ENCODE measurements around the gene CYB561. TPM values are rescaled to one million over a fixed set of nuclear protein-coding genes. Genes with fewer than 3 reads are reported as not detected.

The CYB561 gene
- total RNA-seq, 5 donors from 2014 or later (not counting 1 experiment from before 2014, with no cell fraction given) = 15.5 to 64.1 (median 34.0) TPM

DNA sequence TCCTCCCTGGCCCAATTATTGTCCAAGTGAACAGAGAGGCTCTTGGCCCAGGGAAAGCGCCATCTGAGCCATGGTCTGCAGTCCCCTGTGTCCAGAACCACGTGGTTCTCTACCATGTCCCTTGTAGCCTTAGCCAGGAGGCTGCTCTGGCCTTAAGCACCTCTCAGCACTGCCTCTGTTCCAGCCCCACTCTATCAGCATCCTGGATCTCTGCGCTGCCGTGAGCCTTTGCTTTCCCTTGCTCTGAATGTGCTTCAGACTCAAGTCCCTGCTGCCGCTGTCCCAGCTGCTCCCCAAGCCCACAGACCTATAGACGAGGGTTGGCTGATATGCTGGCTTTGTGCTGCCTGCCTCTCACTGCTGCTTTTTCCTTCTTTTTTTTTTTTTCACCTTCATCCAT, 33.9 kb downstream of the CYB561 start:
- POLR2A ChIA-PET = no interaction called here
- DNase-seq (no peak), ATAC-seq (replicated peaks in 1 of 4) (no peak)
- peaks cover 24% of the 10 kb centered on the region for H3K36me3 Mint-ChIP-seq
- no peak overlapping the region for H3K27ac ChIP-seq (ENCODE audit: low read length)
- no peak overlapping the region for H3K4me3 ChIP-seq (ENCODE audit: control insufficient read depth in 1 of 2, extremely low read depth in 1 of 2, low read length in 1 of 2)
- no peak overlapping the region for H3K27ac Mint-ChIP-seq
- H3K4me1 Mint-ChIP-seq = no peaks in the 10 kb centered on the region
- H3K4me3 Mint-ChIP-seq = no peak overlapping the region
- peaks cover 9 to 17% of the 10 kb centered on the region in 2 donors for H3K36me3 ChIP-seq (ENCODE audit: control insufficient read depth in 2 of 2, extremely low read depth in 1 of 2, insufficient read depth in 1 of 2, low read length in 1 of 2)
- no peaks in the 10 kb centered on the region for H3K27me3 Mint-ChIP-seq
- 83% methylated on average over 4 of the region's 6 CpGs for WGBS (ENCODE audit: insufficient coverage)
- no peaks in the 10 kb centered on the region for H3K27me3 ChIP-seq (replicated peaks in 1 of 2; ENCODE audit: control insufficient read depth in 2 of 2, extremely low read depth in 1 of 2, insufficient read depth in 2 of 2, low read length in 1 of 2)
- H3K9me3 ChIP-seq = no peaks in the 10 kb centered on the region
- CTCF ChIA-PET = no interaction called here
- no peaks in the 10 kb centered on the region for H3K9me3 Mint-ChIP-seq
- no peaks in the 10 kb centered on the region for H3K4me1 ChIP-seq (ENCODE audit: control insufficient read depth in 1 of 2, extremely low read depth in 1 of 2, insufficient read depth in 2 of 2, low read length in 2 of 2)

GRCh38 chr17:63407741-63408330, 38.3 kb downstream of the CYB561 start:
- WGBS (ENCODE audit: insufficient coverage) = 88% methylated on average over 6 of the region's 7 CpGs
- H3K4me1 ChIP-seq (ENCODE audit: control insufficient read depth in 1 of 2, extremely low read depth in 1 of 2, insufficient read depth in 2 of 2, low read length in 2 of 2) = no peaks in the 10 kb centered on the region
- H3K4me1 Mint-ChIP-seq = peaks cover 0 to 5% (median 4%) of the 10 kb centered on the region in 3 donors
- CTCF ChIA-PET = interaction anchor here (0.8 to 2.1 kb wide), 4 partner anchors 71 to 855 kb away, joined by 3 to 14 read pairs (median 4); no protein-coding TSS in a partner anchor
- no peak overlapping the region for H3K27ac ChIP-seq (ENCODE audit: low read length)
- no peaks in the 10 kb centered on the region for H3K9me3 Mint-ChIP-seq
- POLR2A ChIA-PET = no interaction called here
- no peaks in the 10 kb centered on the region for H3K27me3 ChIP-seq (replicated peaks in 1 of 2; ENCODE audit: control insufficient read depth in 2 of 2, extremely low read depth in 1 of 2, insufficient read depth in 2 of 2, low read length in 1 of 2)
- H3K4me3 ChIP-seq (ENCODE audit: control insufficient read depth in 1 of 2, extremely low read depth in 1 of 2, low read length in 1 of 2) = no peak overlapping the region
- no peaks in the 10 kb centered on the region for H3K9me3 ChIP-seq
- H3K36me3 Mint-ChIP-seq = peaks cover 13% of the 10 kb centered on the region
- H3K36me3 ChIP-seq (ENCODE audit: control insufficient read depth in 2 of 2, extremely low read depth in 1 of 2, insufficient read depth in 1 of 2, low read length in 1 of 2) = peaks cover 7 to 9% of the 10 kb centered on the region in 2 donors
- no peak overlapping the region for H3K4me3 Mint-ChIP-seq
- DNase-seq = no peak
- H3K27me3 Mint-ChIP-seq = no peaks in the 10 kb centered on the region
- no peak for ATAC-seq (replicated peaks in 1 of 4)
- no peak overlapping the region for H3K27ac Mint-ChIP-seq

- H3K27me3 Mint-ChIP-seq = no peaks in the 10 kb centered on the region
- ATAC-seq (replicated peaks in 1 of 4) = peak; percentile 72 to 91 (median 77)
Measured at GRCh38 chr17:63406689-63407330, 39.3 kb downstream of the CYB561 start.

DNA sequence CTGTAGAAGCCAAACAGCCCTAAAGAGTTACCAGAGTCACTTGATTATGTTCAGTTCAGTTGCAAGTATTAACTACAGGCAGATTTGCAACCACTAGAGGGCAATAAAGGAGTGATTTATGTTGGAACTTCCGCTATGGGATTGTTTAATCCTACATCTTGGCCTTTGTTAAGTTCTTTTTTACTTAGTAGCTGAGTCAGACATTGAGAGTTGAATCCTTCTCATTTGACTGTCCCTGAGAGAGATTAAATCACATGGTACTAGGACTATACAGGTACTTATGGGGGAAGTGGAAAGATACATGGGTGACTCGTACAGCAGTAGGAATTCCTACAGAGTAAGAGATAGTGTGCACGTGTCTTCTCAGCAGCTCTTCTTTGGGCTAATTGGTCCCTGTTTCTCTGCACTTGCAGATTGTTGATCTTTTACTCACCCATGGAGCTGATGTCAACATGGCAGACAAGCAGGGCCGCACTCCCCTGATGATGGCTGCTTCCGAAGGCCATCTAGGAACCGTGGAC, 40.3 kb downstream of the CYB561 start:
- Mint-ChIP-seq H3K36me3 (peaks cover 18% of the 10 kb centered on the region), H3K4me3 (no peak overlapping the region), H3K9me3 (no peaks in the 10 kb centered on the region), H3K27ac (no peak overlapping the region), H3K4me1 (peaks cover 0 to 5% (median 4%) of the 10 kb centered on the region in 3 donors), H3K27me3 (no peaks in the 10 kb centered on the region)
- H3K9me3 ChIP-seq = no peaks in the 10 kb centered on the region
- no peaks in the 10 kb centered on the region for H3K4me1 ChIP-seq (ENCODE audit: control insufficient read depth in 1 of 2, extremely low read depth in 1 of 2, insufficient read depth in 2 of 2, low read length in 2 of 2)
- CTCF ChIA-PET = interaction anchor here (0.5 to 2.1 kb wide), 9 partner anchors 12 to 853 kb away, joined by 3 to 14 read pairs (median 5); no protein-coding TSS in a partner anchor
- WGBS (ENCODE audit: insufficient coverage) = 82% methylated on average over 5 of the region's 6 CpGs
- no peak overlapping the region for H3K4me3 ChIP-seq (ENCODE audit: control insufficient read depth in 1 of 2, extremely low read depth in 1 of 2, low read length in 1 of 2)
- peaks cover 0 to 7% of the 10 kb centered on the region in 2 donors for H3K36me3 ChIP-seq (ENCODE audit: control insufficient read depth in 2 of 2, extremely low read depth in 1 of 2, insufficient read depth in 1 of 2, low read length in 1 of 2)
- POLR2A ChIA-PET = no interaction called here
- DNase-seq (peak in 1 of 35 experiments; percentile 58), ATAC-seq (replicated peaks in 1 of 4) (peak in 1 of 4 experiments; percentile 28)
- H3K27ac ChIP-seq (ENCODE audit: low read length) = no peak overlapping the region
- H3K27me3 ChIP-seq (replicated peaks in 1 of 2; ENCODE audit: control insufficient read depth in 2 of 2, extremely low read depth in 1 of 2, insufficient read depth in 2 of 2, low read length in 1 of 2) = no peaks in the 10 kb centered on the region

More at GRCh38 chr17:63406689-63407330, 39.3 kb downstream of the CYB561 start:
- POLR2A ChIA-PET = interaction anchor here in 1 of 2 donors (0.6 kb wide), 1 partner anchor 433 kb away, joined by 6 read pairs; no protein-coding TSS in a partner anchor
- H3K4me3 ChIP-seq (ENCODE audit: control insufficient read depth in 1 of 2, extremely low read depth in 1 of 2, low read length in 1 of 2) = no peak overlapping the region
- Mint-ChIP-seq H3K36me3 (peaks cover 15% of the 10 kb centered on the region), H3K4me3 (no peak overlapping the region), H3K27ac (peak overlapping the region in 1 of 2 donors; percentile 4), H3K9me3 (no peaks in the 10 kb centered on the region), H3K4me1 (peaks cover 0 to 5% (median 4%) of the 10 kb centered on the region in 3 donors)
- no CpG with 5 or more reads among the region's 4 CpGs for WGBS (ENCODE audit: insufficient coverage)
- no peaks in the 10 kb centered on the region for H3K27me3 ChIP-seq (replicated peaks in 1 of 2; ENCODE audit: control insufficient read depth in 2 of 2, extremely low read depth in 1 of 2, insufficient read depth in 2 of 2, low read length in 1 of 2)
- peaks cover 4 to 7% of the 10 kb centered on the region in 2 donors for H3K36me3 ChIP-seq (ENCODE audit: control insufficient read depth in 2 of 2, extremely low read depth in 1 of 2, insufficient read depth in 1 of 2, low read length in 1 of 2)
- DNase-seq = peak in 32 of 35 experiments; percentile 38 to 88 (median 57)
- H3K27ac ChIP-seq (ENCODE audit: low read length) = peak overlapping the region; percentile 15
- H3K4me1 ChIP-seq (ENCODE audit: control insufficient read depth in 1 of 2, extremely low read depth in 1 of 2, insufficient read depth in 2 of 2, low read length in 2 of 2) = no peaks in the 10 kb centered on the region
- CTCF ChIA-PET = interaction anchor here (0.5 to 2.1 kb wide), 26 partner anchors 9 to 854 kb away, joined by 3 to 14 read pairs (median 4); no protein-coding TSS in a partner anchor
- no peaks in the 10 kb centered on the region for H3K9me3 ChIP-seq

DNA sequence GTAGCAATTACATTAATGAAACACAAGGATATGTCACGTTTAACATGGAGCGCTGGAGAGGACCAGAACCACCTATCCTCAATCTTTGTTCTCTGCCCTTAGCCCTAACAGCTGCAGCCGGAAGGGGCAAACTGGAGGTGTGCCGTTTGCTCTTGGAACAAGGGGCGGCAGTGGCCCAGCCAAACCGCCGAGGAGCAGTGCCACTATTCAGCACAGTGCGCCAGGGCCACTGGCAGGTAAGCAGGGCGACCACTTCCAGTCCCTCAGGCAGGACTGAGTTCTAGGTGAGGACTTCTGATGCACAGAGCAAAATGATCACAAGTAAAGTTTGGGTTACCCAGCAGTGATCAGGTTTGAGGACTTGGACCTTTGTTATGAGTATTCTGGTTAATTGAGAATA, 41.1 kb downstream of the CYB561 start:
- no peak overlapping the region for H3K27ac ChIP-seq (ENCODE audit: low read length)
- H3K27me3 Mint-ChIP-seq = no peaks in the 10 kb centered on the region
- no peak overlapping the region for H3K27ac Mint-ChIP-seq
- H3K4me3 Mint-ChIP-seq = no peak overlapping the region
- no peaks in the 10 kb centered on the region for H3K9me3 Mint-ChIP-seq
- no peak for DNase-seq
- H3K27me3 ChIP-seq (replicated peaks in 1 of 2; ENCODE audit: control insufficient read depth in 2 of 2, extremely low read depth in 1 of 2, insufficient read depth in 2 of 2, low read length in 1 of 2) = no peaks in the 10 kb centered on the region
- ChIA-PET POLR2A (no interaction called here), CTCF (interaction anchor here (0.6 to 1.0 kb wide), 2 partner anchors 15 to 206 kb away, joined by 3 read pairs; no protein-coding TSS in a partner anchor)
- no peak for ATAC-seq (replicated peaks in 1 of 4)
- peaks cover 0 to 7% of the 10 kb centered on the region in 2 donors for H3K36me3 ChIP-seq (ENCODE audit: control insufficient read depth in 2 of 2, extremely low read depth in 1 of 2, insufficient read depth in 1 of 2, low read length in 1 of 2)
- no peaks in the 10 kb centered on the region for H3K4me1 ChIP-seq (ENCODE audit: control insufficient read depth in 1 of 2, extremely low read depth in 1 of 2, insufficient read depth in 2 of 2, low read length in 2 of 2)
- H3K36me3 Mint-ChIP-seq = peaks cover 17% of the 10 kb centered on the region
- H3K4me3 ChIP-seq (ENCODE audit: control insufficient read depth in 1 of 2, extremely low read depth in 1 of 2, low read length in 1 of 2) = no peak overlapping the region
- 90% methylated on average over 8 of the region's 9 CpGs for WGBS (ENCODE audit: insufficient coverage)
- no peaks in the 10 kb centered on the region for H3K9me3 ChIP-seq
- H3K4me1 Mint-ChIP-seq = peaks cover 0 to 5% (median 4%) of the 10 kb centered on the region in 3 donors

DNA sequence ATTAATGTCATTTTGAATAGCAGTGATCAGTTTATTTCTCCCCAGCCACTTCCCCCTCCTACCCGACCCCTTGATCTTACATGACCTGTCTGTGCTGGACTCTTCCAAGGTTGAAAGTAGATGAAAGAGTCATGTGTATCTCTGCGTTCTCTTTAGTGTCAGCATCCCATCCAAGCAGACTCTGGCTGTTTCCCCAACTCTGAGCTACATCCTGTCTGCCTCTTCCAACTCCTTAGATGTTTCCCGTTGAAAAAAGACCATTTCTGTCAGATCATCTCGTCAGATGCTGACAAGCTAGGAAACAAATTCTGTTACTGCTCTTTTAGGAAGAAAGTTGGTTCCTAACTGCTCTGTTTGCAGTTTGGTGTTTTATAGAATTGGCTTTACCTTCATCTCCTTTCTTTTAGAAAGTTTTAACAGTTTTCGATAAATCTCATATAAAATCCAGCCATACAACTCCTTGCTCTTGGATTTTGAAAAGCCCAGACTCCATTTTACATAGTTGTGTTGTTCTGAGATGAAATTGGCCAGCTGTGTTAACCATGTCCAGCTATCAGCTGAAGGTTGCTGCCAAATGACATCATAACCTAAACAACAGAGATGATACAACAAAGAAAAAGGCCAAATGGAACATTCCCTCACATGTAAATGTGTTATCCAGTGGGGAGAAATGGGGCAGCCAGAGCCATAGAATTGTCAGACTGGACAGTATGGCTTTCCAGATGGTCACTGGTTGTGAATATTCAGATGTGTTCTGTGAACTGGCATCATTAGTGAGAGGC, 43.5 kb downstream of the CYB561 start:
- no peak overlapping the region for H3K4me3 ChIP-seq (ENCODE audit: control insufficient read depth in 1 of 2, extremely low read depth in 1 of 2, low read length in 1 of 2)
- H3K4me1 ChIP-seq (ENCODE audit: control insufficient read depth in 1 of 2, extremely low read depth in 1 of 2, insufficient read depth in 2 of 2, low read length in 2 of 2) = no peaks in the 10 kb centered on the region
- H3K27me3 ChIP-seq (replicated peaks in 1 of 2; ENCODE audit: control insufficient read depth in 2 of 2, extremely low read depth in 1 of 2, insufficient read depth in 2 of 2, low read length in 1 of 2) = no peaks in the 10 kb centered on the region
- H3K4me3 Mint-ChIP-seq = no peak overlapping the region
- DNase-seq (no peak), ATAC-seq (replicated peaks in 1 of 4) (no peak)
- peaks cover 2 to 7% of the 10 kb centered on the region in 2 donors for H3K36me3 ChIP-seq (ENCODE audit: control insufficient read depth in 2 of 2, extremely low read depth in 1 of 2, insufficient read depth in 1 of 2, low read length in 1 of 2)
- H3K27ac Mint-ChIP-seq = no peak overlapping the region
- no CpG with 5 or more reads among the region's 5 CpGs for WGBS (ENCODE audit: insufficient coverage)
- POLR2A ChIA-PET = no interaction called here
- no peak overlapping the region for H3K27ac ChIP-seq (ENCODE audit: low read length)
- no peaks in the 10 kb centered on the region for H3K9me3 Mint-ChIP-seq
- no peaks in the 10 kb centered on the region for H3K27me3 Mint-ChIP-seq
- CTCF ChIA-PET = no interaction called here
- H3K36me3 Mint-ChIP-seq = peaks cover 19% of the 10 kb centered on the region
- H3K9me3 ChIP-seq = no peaks in the 10 kb centered on the region
- peaks cover 0 to 12% (median 4%) of the 10 kb centered on the region in 3 donors for H3K4me1 Mint-ChIP-seq

Measured in T-cell (primary cell).